ENCODE data around the gene NUB1. TPM values are rescaled to one million over a fixed set of nuclear protein-coding genes. Genes with fewer than 3 reads are reported as not detected.

NUB1 gene
- total RNA-seq, 2 donors from 2014 or later = 36.8 to 43.8 TPM

GRCh38 chr7:151334628-151335027, 7.0 kb upstream of the NUB1 start:
- Histone ChIP-seq H3K27me3 (no peaks in the 10 kb centered on the region), H3K9me3 (no peaks in the 10 kb centered on the region), H3K4me3 (no peak overlapping the region), H3K36me3 (replicated peaks in 1 of 2; ENCODE audit: insufficient read depth in 1 of 2, low read depth in 2 of 2) (no peaks in the 10 kb centered on the region), H3K27ac (no peak overlapping the region), H3K4me1 (no peaks in the 10 kb centered on the region)
- DNase-seq (no peak), ATAC-seq (no peak)
- TF ChIP-seq, protein P1, sequence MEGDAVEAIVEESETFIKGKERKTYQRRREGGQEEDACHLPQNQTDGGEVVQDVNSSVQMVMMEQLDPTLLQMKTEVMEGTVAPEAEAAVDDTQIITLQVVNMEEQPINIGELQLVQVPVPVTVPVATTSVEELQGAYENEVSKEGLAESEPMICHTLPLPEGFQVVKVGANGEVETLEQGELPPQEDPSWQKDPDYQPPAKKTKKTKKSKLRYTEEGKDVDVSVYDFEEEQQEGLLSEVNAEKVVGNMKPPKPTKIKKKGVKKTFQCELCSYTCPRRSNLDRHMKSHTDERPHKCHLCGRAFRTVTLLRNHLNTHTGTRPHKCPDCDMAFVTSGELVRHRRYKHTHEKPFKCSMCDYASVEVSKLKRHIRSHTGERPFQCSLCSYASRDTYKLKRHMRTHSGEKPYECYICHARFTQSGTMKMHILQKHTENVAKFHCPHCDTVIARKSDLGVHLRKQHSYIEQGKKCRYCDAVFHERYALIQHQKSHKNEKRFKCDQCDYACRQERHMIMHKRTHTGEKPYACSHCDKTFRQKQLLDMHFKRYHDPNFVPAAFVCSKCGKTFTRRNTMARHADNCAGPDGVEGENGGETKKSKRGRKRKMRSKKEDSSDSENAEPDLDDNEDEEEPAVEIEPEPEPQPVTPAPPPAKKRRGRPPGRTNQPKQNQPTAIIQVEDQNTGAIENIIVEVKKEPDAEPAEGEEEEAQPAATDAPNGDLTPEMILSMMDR (IDR thresholded peaks at IDR 0.05) = no peak
- no peak for TF ChIP-seq POLR2A (IDR thresholded peaks at IDR 0.05)
- intact Hi-C loops (cut with DNase I) = no loop called here
- WGBS, 2 donors = 45 to 61% methylated on average over 1 of the region's 1 CpG

- intact Hi-C loops (cut with DNase I) = no loop called here
- Histone ChIP-seq H3K9me3 (no peaks in the 10 kb centered on the region), H3K27ac (no peak overlapping the region), H3K4me3 (no peak overlapping the region), H3K27me3 (no peaks in the 10 kb centered on the region), H3K4me1 (peaks cover 2% of the 10 kb centered on the region), H3K36me3 (replicated peaks in 1 of 2; ENCODE audit: insufficient read depth in 1 of 2, low read depth in 2 of 2) (no peaks in the 10 kb centered on the region)
- TF ChIP-seq, protein P1 (IDR thresholded peaks at IDR 0.05) = no peak
- TF ChIP-seq POLR2A (IDR thresholded peaks at IDR 0.05) = no peak
- WGBS, 2 donors = 82% methylated on average over 12 of the region's 12 CpGs
- DNase-seq (no peak), ATAC-seq (no peak)
Observed at GRCh38 chr7:151336027-151336708, 5.4 kb upstream of the NUB1 start.

- DNase-seq (no peak), ATAC-seq (no peak)
- Histone ChIP-seq H3K4me1 (peaks cover 5% of the 10 kb centered on the region), H3K9me3 (no peaks in the 10 kb centered on the region), H3K4me3 (no peak overlapping the region), H3K27me3 (no peaks in the 10 kb centered on the region), H3K27ac (no peak overlapping the region), H3K36me3 (replicated peaks in 1 of 2; ENCODE audit: insufficient read depth in 1 of 2, low read depth in 2 of 2) (no peaks in the 10 kb centered on the region)
- TF ChIP-seq, protein P1 (IDR thresholded peaks at IDR 0.05) = no peak
- TF ChIP-seq POLR2A (IDR thresholded peaks at IDR 0.05) = no peak
- intact Hi-C loops (cut with DNase I) = no loop called here
- 100% methylated on average over 2 of the region's 2 CpGs for WGBS, 2 donors
Observed at GRCh38 chr7:151337346-151337745, 4.3 kb upstream of the NUB1 start.

DNA sequence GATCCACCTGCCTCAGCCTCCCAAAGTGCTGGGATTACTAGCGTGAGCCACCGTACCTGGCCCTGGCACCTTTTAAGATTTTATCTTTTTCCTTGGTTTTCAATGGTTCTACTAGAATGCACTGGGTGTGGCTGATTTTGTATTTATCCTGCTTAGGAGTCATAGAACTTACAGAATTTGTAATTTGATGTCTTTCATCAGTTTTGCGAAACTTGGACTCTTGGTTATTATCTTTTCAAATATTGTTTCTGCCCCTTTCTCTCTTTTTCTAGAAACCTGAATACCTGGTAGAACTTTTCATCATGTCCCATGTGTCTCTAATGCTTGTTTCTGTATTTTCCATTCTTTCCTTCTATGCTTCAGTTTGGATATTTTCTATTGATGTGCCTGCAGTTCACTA, 2.8 kb upstream of the NUB1 start:
- no peak overlapping the region for H3K4me3 ChIP-seq
- no peaks in the 10 kb centered on the region for H3K27me3 ChIP-seq
- WGBS, 2 donors = 91 to 98% methylated on average over 3 of the region's 3 CpGs
- ATAC-seq (no peak), DNase-seq (no peak)
- intact Hi-C loops (cut with DNase I) = no loop called here
- TF ChIP-seq, protein P1 (IDR thresholded peaks at IDR 0.05) = no peak
- no peak for TF ChIP-seq POLR2A (IDR thresholded peaks at IDR 0.05)
- H3K4me1 ChIP-seq = peaks cover 18% of the 10 kb centered on the region
- no peak overlapping the region for H3K27ac ChIP-seq
- no peaks in the 10 kb centered on the region for H3K9me3 ChIP-seq
- H3K36me3 ChIP-seq (replicated peaks in 1 of 2; ENCODE audit: insufficient read depth in 1 of 2, low read depth in 2 of 2) = no peaks in the 10 kb centered on the region
